Activated CD4-positive, alpha-beta T cell treated with anti-CD3 and anti-CD28 coated beads, Interleukin-2, amount 10 ng/mL, durations not matched to agents 24 days and 14 days (primary cell): Measurements from ENCODE around the gene MUC20. TPM values are rescaled to one million over a fixed set of nuclear protein-coding genes. Genes with fewer than 3 reads are reported as not detected.

ENCODE experiments used
- total RNA-seq: library from RNA; stranded (reverse); gene quantifications from 2 replicates; pipeline ENCODE4 v1.2.3, GENCODE V29; 2022

MUC20 gene
- total RNA-seq, 1 donor from 2014 or later = 2.9 TPM

Other genes with a start within 250 kb of the MUC20 start
- gene PPP1R2, start 177.7 kb upstream of the MUC20 start, total RNA-seq = 75.2 and 78.2 TPM in 2 replicates
- gene APOD, start 137.0 kb upstream of the MUC20 start, total RNA-seq = 1.8 and 2.6 TPM in 2 replicates
- gene MUC4, start 91.0 kb downstream of the MUC20 start, total RNA-seq = 0.68 and 0.90 TPM in 2 replicates
- gene TNK2, start 187.6 kb downstream of the MUC20 start, total RNA-seq = 101 and 110 TPM in 2 replicates